NCI-H226 (cell line): ENCODE measurements around the gene APAF1.
A peak's percentile ranks its signal among the peaks of the same experiment; 100 is the strongest.
"Not testable (repeated sequence)": the region's sequence is repeated elsewhere in the genome, so short reads cannot be mapped to it uniquely, and the experiment has no call there.

Source experiments
- DNase-seq: peaks from one replicate; pipeline ENCODE4 v3.0.0-alpha.2; 2015

Gene APAF1, protein sequence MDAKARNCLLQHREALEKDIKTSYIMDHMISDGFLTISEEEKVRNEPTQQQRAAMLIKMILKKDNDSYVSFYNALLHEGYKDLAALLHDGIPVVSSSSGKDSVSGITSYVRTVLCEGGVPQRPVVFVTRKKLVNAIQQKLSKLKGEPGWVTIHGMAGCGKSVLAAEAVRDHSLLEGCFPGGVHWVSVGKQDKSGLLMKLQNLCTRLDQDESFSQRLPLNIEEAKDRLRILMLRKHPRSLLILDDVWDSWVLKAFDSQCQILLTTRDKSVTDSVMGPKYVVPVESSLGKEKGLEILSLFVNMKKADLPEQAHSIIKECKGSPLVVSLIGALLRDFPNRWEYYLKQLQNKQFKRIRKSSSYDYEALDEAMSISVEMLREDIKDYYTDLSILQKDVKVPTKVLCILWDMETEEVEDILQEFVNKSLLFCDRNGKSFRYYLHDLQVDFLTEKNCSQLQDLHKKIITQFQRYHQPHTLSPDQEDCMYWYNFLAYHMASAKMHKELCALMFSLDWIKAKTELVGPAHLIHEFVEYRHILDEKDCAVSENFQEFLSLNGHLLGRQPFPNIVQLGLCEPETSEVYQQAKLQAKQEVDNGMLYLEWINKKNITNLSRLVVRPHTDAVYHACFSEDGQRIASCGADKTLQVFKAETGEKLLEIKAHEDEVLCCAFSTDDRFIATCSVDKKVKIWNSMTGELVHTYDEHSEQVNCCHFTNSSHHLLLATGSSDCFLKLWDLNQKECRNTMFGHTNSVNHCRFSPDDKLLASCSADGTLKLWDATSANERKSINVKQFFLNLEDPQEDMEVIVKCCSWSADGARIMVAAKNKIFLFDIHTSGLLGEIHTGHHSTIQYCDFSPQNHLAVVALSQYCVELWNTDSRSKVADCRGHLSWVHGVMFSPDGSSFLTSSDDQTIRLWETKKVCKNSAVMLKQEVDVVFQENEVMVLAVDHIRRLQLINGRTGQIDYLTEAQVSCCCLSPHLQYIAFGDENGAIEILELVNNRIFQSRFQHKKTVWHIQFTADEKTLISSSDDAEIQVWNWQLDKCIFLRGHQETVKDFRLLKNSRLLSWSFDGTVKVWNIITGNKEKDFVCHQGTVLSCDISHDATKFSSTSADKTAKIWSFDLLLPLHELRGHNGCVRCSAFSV (N-terminal part only)

DNA sequence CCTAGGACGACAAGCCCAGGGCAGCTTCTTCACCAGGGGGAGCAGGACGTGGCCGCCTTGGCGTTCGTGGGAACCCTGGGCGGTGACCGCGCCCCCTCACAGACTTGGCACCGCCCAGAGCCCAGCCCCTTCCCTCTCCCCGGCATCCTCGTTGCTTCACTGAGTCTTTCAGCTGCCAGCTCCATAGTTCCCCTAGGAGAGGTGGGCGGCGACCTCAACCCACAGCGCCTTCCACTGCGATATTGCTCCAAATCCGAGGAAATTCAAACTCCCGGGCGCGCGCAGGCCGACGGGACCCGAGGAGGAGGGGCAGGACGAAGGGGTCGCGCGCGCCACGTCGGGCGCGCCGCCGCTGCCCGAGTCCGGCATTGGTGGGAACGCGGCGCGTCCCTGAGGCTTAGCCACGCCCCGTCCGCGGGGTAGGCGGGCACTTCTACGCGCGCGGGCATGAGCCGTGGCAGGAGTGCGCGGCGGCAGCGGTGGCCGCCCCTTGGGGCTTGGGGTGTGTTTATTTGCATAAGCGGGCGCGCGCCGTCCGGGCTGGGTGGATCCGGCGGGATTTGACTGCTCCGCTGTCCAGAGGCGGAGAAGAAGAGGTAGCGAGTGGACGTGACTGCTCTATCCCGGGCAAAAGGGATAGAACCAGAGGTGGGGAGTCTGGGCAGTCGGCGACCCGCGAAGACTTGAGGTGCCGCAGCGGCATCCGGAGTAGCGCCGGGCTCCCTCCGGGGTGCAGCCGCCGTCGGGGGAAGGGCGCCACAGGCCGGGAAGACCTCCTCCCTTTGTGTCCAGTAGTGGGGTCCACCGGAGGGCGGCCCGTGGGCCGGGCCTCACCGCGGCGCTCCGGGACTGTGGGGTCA lies at the start of gene APAF1, which contains the start of gene IKBIP:
TSS of gene APAF1 (plus strand) at position 579 of the 860 bp plus-strand sequence. CDS start 3,070 bp downstream, outside the sequence.
TSS of gene IKBIP (minus strand) at position 77 of the 860 bp plus-strand sequence. CDS start 87 bp downstream, outside the sequence.
- DNase-seq: peak; percentile 93

DNA sequence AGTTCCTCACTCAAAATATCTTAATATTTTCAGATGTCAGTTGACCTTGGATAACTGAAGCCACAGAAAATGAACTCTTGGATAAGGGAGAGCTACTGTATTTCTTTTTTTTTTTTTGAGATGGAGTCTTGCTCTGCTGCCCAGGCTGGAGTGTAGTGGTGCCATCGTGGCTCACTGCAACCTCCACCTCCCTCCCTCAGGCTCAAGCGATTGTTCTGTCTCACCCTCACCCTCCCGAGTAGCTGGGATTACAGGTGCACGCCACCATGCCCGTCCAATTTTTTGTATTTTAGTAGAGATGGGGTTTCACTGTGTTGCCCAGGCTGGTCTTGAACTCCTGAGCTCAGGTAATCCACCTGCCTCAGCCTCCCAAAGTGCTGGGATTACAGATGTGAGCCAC lies 47.8 kb upstream of the APAF1 start:
- DNase-seq: not testable (repeated sequence)

DNA sequence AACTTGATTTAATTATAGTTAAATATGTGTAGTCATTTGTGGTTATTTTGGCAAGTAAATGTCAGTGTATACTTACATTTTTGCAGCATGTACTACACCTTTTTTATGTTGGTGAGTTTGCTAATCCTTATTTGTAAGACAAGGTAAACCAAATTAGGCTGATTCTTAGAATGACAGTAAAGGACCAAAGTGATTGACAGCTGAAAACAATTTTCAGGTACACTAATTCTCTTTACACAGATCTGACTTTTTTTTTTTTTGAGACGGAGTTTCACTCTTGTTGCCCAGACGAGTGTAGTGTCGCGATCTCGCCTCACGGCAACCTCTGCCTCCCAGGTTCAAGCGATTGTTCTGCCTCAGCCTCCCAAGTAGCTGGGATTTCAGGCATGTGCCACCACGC lies 43.2 kb upstream of the APAF1 start:
- no peak for DNase-seq

DNA sequence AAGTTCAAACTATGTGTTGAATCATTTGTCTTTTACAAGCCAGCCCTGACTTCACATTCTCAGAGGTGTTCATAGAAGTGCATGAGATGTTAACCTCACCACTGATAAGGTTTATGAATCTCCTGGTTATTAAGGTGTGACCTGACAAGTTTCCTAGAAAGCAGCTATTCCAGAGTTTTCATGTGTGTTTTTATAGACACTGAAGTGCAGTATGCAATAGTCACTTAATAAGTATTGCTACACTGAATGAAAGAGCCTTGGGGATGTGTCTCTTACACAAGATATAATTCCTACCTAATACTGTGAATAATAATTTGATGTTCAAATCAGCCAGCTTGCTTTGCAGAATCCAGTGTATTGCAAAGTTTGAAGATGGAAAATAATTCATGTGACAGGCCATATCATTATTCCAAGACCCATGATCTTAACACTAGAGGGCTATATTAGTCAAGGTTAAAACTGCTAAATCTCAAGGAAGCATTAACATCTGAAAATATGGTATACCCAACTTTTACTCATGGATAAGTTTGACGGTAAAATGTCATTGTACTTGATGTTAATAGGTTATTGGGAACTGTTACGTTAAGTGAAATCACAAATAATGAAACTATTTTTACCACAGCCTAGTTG lies 38.6 kb upstream of the APAF1 start:
- no peak for DNase-seq

GRCh38 chr12:98610596-98610995 lies 34.5 kb upstream of the APAF1 start:
- DNase-seq: no peak

GRCh38 chr12:98612696-98613334 lies 32.3 kb upstream of the APAF1 start:
- DNase-seq: no peak

DNA sequence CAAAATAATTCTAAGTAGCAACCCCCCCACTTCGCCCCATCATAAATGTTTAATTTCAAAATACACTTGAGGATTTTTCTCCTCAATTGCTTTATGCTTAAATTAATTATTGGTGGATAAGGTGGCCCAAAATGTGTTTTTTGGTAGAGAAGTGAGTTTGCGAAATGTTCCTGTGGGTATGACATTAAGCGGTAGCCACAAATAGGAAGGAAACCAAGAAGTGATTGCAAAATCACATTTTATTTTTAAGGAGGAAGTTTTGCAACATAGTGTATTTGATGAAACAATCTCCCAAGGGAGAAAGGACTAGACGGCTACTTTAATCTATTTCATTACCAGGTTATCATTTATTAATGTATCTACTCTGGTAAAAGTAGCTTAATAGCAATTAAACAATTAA lies 26.1 kb upstream of the APAF1 start:
- DNase-seq: no peak

DNA sequence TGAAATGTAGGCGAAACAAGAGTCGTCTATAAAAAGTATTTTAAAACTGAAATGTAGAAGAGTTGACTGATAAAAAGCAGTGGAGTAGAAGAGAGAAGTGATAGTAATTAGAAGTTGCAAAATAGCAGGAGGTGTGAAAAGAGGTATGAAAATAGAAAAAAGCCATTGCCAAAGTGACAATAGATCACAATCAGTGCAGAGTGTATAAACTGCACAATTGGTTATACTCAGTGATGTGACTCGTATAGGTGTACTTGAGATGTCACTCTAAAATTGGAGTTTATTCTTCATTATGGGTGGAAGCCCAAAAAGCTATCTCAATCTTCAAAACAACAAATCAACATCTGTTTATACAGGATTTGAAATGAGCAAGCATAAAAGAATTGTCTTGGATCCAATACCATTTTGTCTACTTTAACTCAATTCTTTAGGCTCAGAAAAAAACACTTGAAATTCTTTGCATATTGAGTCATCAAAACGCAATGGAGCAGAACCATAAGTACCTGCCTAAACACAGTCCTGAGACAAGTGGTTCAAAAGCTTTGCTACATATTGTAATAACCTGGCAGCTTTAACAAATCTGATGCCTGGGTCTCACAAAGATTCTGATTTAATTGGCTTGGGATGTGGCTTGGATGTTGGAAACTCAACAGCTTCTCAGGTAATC lies 9.3 kb upstream of the APAF1 start:
- peak; percentile 83 for DNase-seq

DNA sequence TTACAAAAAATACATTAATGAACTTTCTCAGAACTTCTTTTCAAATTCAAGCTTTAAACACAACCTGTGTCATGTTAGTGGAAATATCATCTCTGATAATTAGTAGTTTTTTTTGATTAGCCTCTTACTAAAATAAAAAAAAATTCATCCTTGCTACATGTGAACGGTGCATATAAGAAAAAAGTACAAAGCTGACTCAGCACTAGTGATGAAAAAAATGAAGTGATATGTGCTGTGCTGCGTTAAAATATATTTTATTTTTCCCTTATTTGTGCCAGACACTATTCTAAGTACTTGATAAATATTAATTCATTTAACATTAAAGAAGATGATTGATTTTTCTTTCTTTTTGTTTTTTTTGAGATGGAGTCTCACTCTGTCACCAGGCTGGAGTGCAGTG lies 8.0 kb upstream of the APAF1 start:
- no peak for DNase-seq

DNA sequence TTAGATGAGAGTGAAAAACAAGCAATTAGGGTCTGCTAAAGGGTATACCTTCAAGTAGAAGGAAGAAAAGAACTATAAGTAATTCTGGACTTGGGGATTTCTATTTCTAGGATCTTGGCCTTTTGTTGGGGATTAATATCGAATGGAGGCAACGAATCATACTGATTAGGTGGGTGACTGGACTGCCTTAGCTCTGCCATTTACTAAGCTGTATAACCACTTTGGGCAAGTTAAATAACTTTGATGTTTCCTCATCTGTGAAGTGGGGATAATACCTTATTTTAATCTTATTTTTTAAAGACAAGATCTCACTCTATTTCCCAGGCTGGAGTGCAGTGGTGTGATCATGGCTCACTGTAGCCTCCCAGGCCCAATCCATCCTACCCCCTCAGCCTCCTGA lies 7.1 kb upstream of the APAF1 start:
- no peak for DNase-seq

DNA sequence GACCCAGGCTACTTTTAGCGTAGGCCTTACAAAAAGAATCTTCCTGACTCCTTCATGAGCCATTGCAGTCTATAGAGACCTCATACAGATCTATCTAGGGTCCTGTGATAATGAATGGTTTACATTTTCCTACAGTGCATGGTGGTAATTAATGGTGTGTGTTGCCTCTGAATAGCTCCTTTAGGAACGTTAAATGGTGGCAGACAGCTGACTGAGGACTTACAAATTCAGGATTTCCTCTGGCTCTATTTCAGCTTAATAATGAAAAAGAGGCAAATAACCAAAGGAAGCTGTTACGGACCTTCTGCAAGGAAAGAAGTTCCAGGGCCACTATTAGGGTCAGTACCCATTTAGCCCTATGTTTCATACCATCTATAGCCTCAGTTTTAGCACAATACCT lies 5.6 kb upstream of the APAF1 start:
- no peak for DNase-seq

DNA sequence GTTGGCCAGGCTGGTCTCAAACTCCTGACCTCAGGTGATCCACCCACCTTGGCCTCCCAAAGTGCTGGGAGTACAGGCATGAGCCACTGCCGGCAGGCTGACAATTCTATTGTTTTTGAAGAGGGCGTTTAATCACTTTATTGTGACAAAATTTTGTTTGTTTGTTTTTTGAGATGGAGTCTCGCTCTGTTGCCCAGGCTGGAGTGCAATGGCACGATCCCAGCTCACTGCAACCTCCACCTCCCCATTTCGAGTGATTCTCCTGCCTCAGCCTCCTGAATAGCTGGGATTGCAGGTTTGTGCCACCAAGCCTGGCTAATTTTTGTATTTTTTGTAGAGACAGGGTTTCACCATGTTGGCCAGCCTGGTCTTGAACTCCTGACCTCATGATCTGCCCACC lies 2.3 kb upstream of the APAF1 start:
- not testable (repeated sequence) for DNase-seq

- DNase-seq: no peak
Observed at GRCh38 chr12:98644433-98644711, 718 bp upstream of the APAF1 start.

DNA sequence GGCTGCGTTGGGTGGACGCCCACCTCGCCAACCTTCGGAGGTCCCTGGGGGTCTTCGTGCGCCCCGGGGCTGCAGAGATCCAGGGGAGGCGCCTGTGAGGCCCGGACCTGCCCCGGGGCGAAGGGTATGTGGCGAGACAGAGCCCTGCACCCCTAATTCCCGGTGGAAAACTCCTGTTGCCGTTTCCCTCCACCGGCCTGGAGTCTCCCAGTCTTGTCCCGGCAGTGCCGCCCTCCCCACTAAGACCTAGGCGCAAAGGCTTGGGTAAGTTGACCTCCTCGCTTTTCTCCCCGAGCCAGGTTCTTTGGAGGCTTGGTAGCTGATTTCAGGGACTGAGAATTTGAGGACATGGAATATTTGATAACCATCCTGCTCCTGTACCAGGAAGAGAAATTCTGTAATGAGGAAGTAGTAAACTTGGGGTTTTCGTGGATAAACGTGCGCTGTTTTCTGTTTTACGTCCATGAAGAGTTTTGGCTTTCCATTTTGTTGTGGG lies 530 bp downstream of the APAF1 start:
- no peak for DNase-seq

GRCh38 chr12:98646294-98647090 lies 1.4 kb downstream of the APAF1 start:
- no peak for DNase-seq

GRCh38 chr12:98651328-98651727 lies 6.2 kb downstream of the APAF1 start:
- DNase-seq: no peak

DNA sequence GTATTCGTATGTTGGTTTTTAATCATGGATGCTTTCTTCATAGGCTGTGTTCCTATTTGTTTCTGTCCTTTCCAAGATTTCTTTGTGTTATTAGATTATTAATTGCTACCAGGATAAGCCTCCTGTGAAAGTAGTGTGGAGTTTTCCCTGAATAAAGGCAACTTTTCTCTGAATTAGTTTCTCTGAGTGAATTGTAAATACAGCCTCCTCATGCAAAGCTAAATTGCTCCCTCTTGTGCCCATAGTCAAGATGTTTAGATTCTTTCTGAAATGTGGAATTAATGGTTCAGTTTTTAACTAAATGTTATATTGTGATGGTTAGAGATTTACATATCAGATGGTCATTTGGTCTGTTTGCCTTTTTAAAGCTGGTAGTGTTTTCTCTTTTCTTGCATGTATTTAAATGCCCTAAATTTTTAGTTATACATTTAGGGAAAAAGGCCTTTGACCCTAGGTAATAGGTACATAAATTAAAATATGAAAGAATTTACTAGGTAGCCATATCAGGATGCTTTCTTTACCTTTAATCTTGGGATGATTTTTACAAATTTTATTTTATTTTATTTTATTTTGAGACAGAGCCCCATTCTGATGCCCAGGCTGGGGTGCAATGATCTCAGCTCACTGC lies 8.9 kb downstream of the APAF1 start:
- no peak for DNase-seq

DNA sequence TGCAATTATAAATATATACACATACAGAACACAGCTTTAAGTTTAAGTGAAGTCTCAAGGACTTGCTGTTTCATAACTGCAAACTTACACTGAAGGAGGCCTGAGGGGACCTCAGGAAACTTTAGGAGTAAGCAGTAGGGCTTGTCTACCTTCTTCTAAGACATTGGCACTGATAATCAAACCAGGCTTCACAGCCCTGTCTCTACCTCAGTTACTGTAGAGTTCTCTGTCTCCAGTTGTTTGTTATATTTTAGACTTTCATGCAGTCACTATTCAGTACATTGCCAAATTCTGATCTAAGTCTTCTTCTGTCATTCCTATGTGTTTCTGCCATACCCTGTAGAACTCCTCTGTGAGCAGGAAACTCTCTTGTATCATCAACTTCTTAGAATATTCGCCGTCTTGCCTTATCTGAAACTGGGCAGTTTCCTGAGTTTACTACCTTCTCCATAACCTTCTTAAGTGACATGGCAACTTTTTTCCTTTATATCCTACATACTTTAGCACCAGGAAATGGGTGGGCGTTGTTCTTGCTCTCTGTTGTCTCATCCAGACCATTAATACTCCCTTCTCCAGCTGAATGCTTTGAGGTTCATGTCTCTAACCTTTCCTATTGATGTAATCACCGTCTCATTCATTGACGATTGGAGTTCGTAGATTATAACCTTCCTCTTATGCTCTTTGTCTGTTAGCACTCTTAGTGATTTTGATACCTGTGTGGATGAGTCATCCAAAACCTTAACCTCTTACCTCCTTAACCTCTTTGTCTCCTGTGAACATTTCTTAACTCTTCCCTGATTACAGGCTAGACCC lies 11.4 kb downstream of the APAF1 start:
- no peak for DNase-seq
